Adrenal gland (tissue), 5 donors: ENCODE data around the gene ASCC1.

Source experiments
- POLR2A ChIP-seq, 2 donors: fragments of 450-650 bp; IDR thresholded peaks; one replicate each; pipeline ENCODE4 v1.6.1; 2017; ENCODE audit warnings: antibody characterized with exemption in 2 of 2, mild to moderate bottlenecking in 2 of 2, moderate library complexity in 1 of 2
- TF ChIP-seq, protein P1 (sequence below), 6 experiments: fragments of 450-650 bp in 4 of 6; fragments of 200-600 bp in 2 of 6; sonication (generic) in 1 of 6; IDR thresholded peaks; 1 replicate in 5 of 6; 2 replicates in 1 of 6; pipeline versions ENCODE4 v1.5.1 to v1.8.0; 2016 to 2021; ENCODE audit warnings: antibody characterized with exemption in 6 of 6, mild to moderate bottlenecking in 2 of 6, moderate library complexity in 1 of 6
- donor health status: DM: no; HTN: no; CAD: no.

DNA sequence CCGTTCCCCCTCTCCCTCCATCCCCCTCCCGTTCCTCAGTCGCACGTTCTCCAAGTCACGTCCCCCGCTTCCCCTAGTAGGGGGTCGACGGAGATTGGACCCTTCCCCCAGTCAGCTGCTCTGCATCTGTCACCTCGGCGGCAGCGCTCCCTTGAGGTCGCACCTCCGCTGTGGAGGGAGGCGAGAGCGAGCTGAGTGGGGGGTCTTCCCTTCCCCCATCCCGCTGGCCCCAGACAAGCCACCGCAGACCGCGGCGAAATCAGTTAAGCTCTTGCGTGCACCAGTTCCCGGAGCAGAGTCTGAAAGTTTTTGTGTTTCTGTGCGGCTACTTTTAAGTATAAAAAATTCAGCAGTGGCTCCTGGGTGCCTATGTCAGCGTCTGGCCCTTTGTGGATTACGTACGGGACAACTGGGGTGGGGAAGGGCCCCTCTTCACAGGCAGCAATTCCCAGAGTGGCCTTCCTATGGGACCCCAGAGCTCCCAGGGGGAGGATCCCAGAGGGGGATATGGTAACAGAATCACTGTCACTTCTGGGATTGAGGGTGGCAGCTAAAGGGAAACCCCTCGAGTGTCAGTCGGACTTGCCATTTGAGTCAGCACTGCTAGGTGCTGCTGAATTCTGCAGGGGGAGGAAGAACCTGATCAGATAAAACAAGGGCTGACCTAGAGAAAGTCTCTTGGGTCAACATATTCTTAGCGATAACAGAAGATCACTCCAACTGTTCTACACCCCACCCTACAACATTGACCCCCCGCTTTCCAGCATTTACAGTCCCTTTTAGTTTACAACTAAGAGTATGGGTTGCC is 45.1 kb upstream of the ASCC1 start:
- TF ChIP-seq, protein P1, sequence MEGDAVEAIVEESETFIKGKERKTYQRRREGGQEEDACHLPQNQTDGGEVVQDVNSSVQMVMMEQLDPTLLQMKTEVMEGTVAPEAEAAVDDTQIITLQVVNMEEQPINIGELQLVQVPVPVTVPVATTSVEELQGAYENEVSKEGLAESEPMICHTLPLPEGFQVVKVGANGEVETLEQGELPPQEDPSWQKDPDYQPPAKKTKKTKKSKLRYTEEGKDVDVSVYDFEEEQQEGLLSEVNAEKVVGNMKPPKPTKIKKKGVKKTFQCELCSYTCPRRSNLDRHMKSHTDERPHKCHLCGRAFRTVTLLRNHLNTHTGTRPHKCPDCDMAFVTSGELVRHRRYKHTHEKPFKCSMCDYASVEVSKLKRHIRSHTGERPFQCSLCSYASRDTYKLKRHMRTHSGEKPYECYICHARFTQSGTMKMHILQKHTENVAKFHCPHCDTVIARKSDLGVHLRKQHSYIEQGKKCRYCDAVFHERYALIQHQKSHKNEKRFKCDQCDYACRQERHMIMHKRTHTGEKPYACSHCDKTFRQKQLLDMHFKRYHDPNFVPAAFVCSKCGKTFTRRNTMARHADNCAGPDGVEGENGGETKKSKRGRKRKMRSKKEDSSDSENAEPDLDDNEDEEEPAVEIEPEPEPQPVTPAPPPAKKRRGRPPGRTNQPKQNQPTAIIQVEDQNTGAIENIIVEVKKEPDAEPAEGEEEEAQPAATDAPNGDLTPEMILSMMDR (IDR thresholded peaks at IDR 0.05), result no peak
- peak in 1 of 2 donors; percentile 58 for TF ChIP-seq POLR2A (IDR thresholded peaks at IDR 0.05)
